H9 (cell line): ENCODE data around the gene TPGS1. TPM values are rescaled to one million over a fixed set of nuclear protein-coding genes. Genes with fewer than 3 reads are reported as not detected.

ENCODE experiments used
- DNase-seq: peaks from one replicate; pipeline ENCODE4 v3.0.0-alpha.2; 2017
- H2AFZ ChIP-seq: one replicate; pipeline ENCODE4 v1.6.1; 2013; ENCODE audit warnings: mild to moderate bottlenecking, low read length, control low read depth, moderate library complexity
- H2AK5ac ChIP-seq: 2 replicates; pipeline ENCODE4 v1.6.1; 2013; ENCODE audit warnings: low read length, control low read depth, mixed read lengths; ENCODE audit not compliant: insufficient read length
- H2BK120ac ChIP-seq: one replicate; pipeline ENCODE4 v1.6.1; 2013; ENCODE audit warnings: low read depth, mild to moderate bottlenecking, low read length, control low read depth, inconsistent platforms; ENCODE audit not compliant: poor library complexity, severe bottlenecking
- H2BK12ac ChIP-seq: 2 replicates; pipeline ENCODE4 v1.6.1; 2013; ENCODE audit warnings: low read length, control low read depth, mixed read lengths, low read depth; ENCODE audit not compliant: insufficient read length
- H2BK15ac ChIP-seq: 2 replicates; pipeline ENCODE4 v1.6.1; 2013; ENCODE audit warnings: low read depth, low read length, control low read depth
- H2BK20ac ChIP-seq: one replicate; pipeline ENCODE4 v1.6.1; 2013; ENCODE audit warnings: low read depth, mild to moderate bottlenecking, low read length, control low read depth, inconsistent platforms; ENCODE audit not compliant: poor library complexity, severe bottlenecking
- H2BK5ac ChIP-seq: 2 replicates; pipeline ENCODE4 v1.6.1; 2013; ENCODE audit warnings: low read length, control low read depth, mixed read lengths; ENCODE audit not compliant: insufficient read length
- H3K14ac ChIP-seq: 2 replicates; pipeline ENCODE4 v1.6.1; 2013; ENCODE audit warnings: low read length, control low read depth; ENCODE audit not compliant: insufficient read depth
- H3K18ac ChIP-seq: 2 replicates; pipeline ENCODE4 v1.6.1; 2013; ENCODE audit warnings: low read depth, mild to moderate bottlenecking, mixed read lengths, low read length, control low read depth; ENCODE audit not compliant: insufficient read length
- H3K23ac ChIP-seq: 2 replicates; pipeline ENCODE4 v1.6.1; 2013; ENCODE audit warnings: low read length, control low read depth, mixed read lengths, low read depth; ENCODE audit not compliant: insufficient read length
- H3K23me2 ChIP-seq: 2 replicates; pipeline ENCODE4 v1.6.1; 2013; ENCODE audit warnings: low read depth, mild to moderate bottlenecking, mixed read lengths, low read length, control low read depth; ENCODE audit not compliant: insufficient read length, poor library complexity, severe bottlenecking
- H3K27ac ChIP-seq: 2 replicates; pipeline ENCODE4 v1.5.1; 2013; ENCODE audit warnings: low read length, control low read depth, mixed read lengths, low read depth; ENCODE audit not compliant: insufficient read length
- H3K27me3 ChIP-seq: 2 replicates; pipeline ENCODE4 v1.6.1; 2013; ENCODE audit warnings: low read length, control low read depth, inconsistent platforms; ENCODE audit not compliant: insufficient read depth
- H3K4ac ChIP-seq: 2 replicates; pipeline ENCODE4 v1.6.1; 2013; ENCODE audit warnings: low read depth, mild to moderate bottlenecking, control low read depth, inconsistent platforms, low read length, moderate library complexity
- H3K4me1 ChIP-seq: 2 replicates; pipeline ENCODE4 v1.6.1; 2013; ENCODE audit warnings: low read length, control low read depth, inconsistent platforms; ENCODE audit not compliant: insufficient read depth
- H3K4me2 ChIP-seq: 2 replicates; pipeline ENCODE4 v1.6.1; 2013; ENCODE audit warnings: low read length, control low read depth, mixed read lengths; ENCODE audit not compliant: insufficient read length, insufficient read depth
- H3K56ac ChIP-seq: 2 replicates; pipeline ENCODE4 v1.6.1; 2013; ENCODE audit warnings: low read depth, mild to moderate bottlenecking, mixed read lengths, low read length, control low read depth; ENCODE audit not compliant: insufficient read length
- H3K79me1 ChIP-seq: 2 replicates; pipeline ENCODE4 v1.6.1; 2013; ENCODE audit warnings: low read depth, mild to moderate bottlenecking, moderate library complexity, low read length, control low read depth, inconsistent platforms; ENCODE audit not compliant: insufficient read depth, poor library complexity, severe bottlenecking
- H3K79me2 ChIP-seq: 2 replicates; pipeline ENCODE4 v1.6.1; 2013; ENCODE audit warnings: low read length, control low read depth, inconsistent platforms; ENCODE audit not compliant: insufficient read depth
- H3K9ac ChIP-seq: 2 replicates; pipeline ENCODE4 v1.6.1; 2013; ENCODE audit warnings: low read length, control low read depth, mixed read lengths; ENCODE audit not compliant: insufficient read length; ENCODE audit errors: extremely low read depth
- H3K9me3 ChIP-seq: one replicate; pipeline ENCODE4 v1.6.1; 2013; ENCODE audit warnings: low read depth, low read length, inconsistent platforms; ENCODE audit not compliant: control insufficient read depth
- H3T11ph ChIP-seq: one replicate; pipeline ENCODE4 v1.6.1; 2013; ENCODE audit warnings: mild to moderate bottlenecking, low read length, control low read depth, inconsistent platforms
- H4K20me1 ChIP-seq: one replicate; pipeline ENCODE4 v1.6.1; 2013; ENCODE audit not compliant: control insufficient read depth, insufficient read length, insufficient read depth
- H4K5ac ChIP-seq: 2 replicates; pipeline ENCODE4 v1.6.1; 2013; ENCODE audit warnings: low read depth, mild to moderate bottlenecking, mixed read lengths, low read length, control low read depth; ENCODE audit not compliant: insufficient read length
- H4K8ac ChIP-seq: replicated peaks from 2 replicates; pipeline ENCODE4 v1.6.1; 2013; ENCODE audit warnings: low read length, control low read depth, mixed read lengths, low read depth; ENCODE audit not compliant: insufficient read length
- H4K91ac ChIP-seq: 2 replicates; pipeline ENCODE4 v1.6.1; 2013; ENCODE audit warnings: low read depth, mild to moderate bottlenecking, moderate library complexity, mixed read lengths, low read length, control low read depth; ENCODE audit not compliant: insufficient read length
- H3K27ac Mint-ChIP-seq, 3 experiments: 2 replicates in 2 of 3; 3 replicates in 1 of 3; pipeline ENCODE4 v1.8.0; 2020 to 2021; ENCODE audit warnings: mixed read lengths in 3 of 3, mild to moderate bottlenecking in 1 of 3, moderate library complexity in 1 of 3
- H3K27me3 Mint-ChIP-seq: 2 replicates; pipeline ENCODE4 v1.8.0; 2021; ENCODE audit warnings: low read depth, mild to moderate bottlenecking, moderate library complexity, mixed read lengths
- H3K36me3 Mint-ChIP-seq, 3 experiments: 2 replicates in 2 of 3; 3 replicates in 1 of 3; pipeline ENCODE4 v1.8.0; 2020 to 2021; ENCODE audit warnings: low read depth in 3 of 3, mixed read lengths in 3 of 3; ENCODE audit not compliant: insufficient read depth in 1 of 3
- H3K4me1 Mint-ChIP-seq, 2 experiments: 2 replicates each; pipeline ENCODE4 v1.8.0; 2020; ENCODE audit warnings: mixed read lengths in 2 of 2
- H3K4me3 Mint-ChIP-seq, 2 experiments: 2 replicates in 1 of 2; 3 replicates in 1 of 2; pipeline ENCODE4 v1.8.0; 2020 to 2021; ENCODE audit warnings: mild to moderate bottlenecking in 2 of 2, mixed read lengths in 2 of 2, moderate library complexity in 1 of 2
- H3K9me3 Mint-ChIP-seq, 2 experiments: 2 replicates in 1 of 2; 3 replicates in 1 of 2; pipeline ENCODE4 v1.8.0; 2020; ENCODE audit warnings: mild to moderate bottlenecking in 2 of 2, mixed read lengths in 2 of 2, moderate library complexity in 1 of 2
- CTCF ChIP-seq: fragments of 200-600 bp; sonication (generic); conservative IDR thresholded peaks from 3 replicates; pipeline ENCODE4 v1.8.0; 2021; ENCODE audit warnings: antibody characterized with exemption, mild to moderate bottlenecking
- WGBS: extraction: QIAGEN DNeasy Blood & Tissue Kit; methylation state at CpG from one replicate; pipeline ENCODE4 v1.1.7; 2013; ENCODE audit warnings: missing lambda C conversion rate, low lambda C conversion rate, mixed read lengths; ENCODE audit not compliant: insufficient read length; ENCODE audit errors: extremely low coverage; 5-methylcytosine and 5-hydroxymethylcytosine counted together
- total RNA-seq: library from RNA; stranded (reverse); gene quantifications from 2 replicates; pipeline ENCODE4 v1.2.1, GENCODE V29; 2021

Gene TPGS1
- total RNA-seq, 1 experiment from 2014 or later: 7.4 TPM

GRCh38 chr19:506404-507285 is 652 bp upstream of the TPGS1 start:
- Histone ChIP-seq H3T11ph (no peak overlapping the region), H4K91ac (no peak overlapping the region), H2BK15ac (no peak overlapping the region), H2BK12ac (no peak overlapping the region), H4K20me1 (peaks cover 2% of the 10 kb centered on the region), H3K4me1 (no peaks in the 10 kb centered on the region), H2AK5ac (no peak overlapping the region), H4K8ac (no peak overlapping the region), H2BK5ac (peak overlapping the region; percentile 66), H3K27me3 (no peaks in the 10 kb centered on the region), H3K14ac (peak overlapping the region; percentile 84), H3K9ac (peak overlapping the region; percentile 56), H3K4ac (no peak overlapping the region), H4K5ac (peak overlapping the region; percentile 17), H3K18ac (peak overlapping the region; percentile 83), H3K79me2 (no peaks in the 10 kb centered on the region), H3K56ac (no peak overlapping the region), H3K27ac (peak overlapping the region; percentile 56), H3K4me2 (peak overlapping the region; percentile 80), H3K23ac (no peak overlapping the region), H3K23me2 (peaks cover 8% of the 10 kb centered on the region), H3K9me3 (no peaks in the 10 kb centered on the region), H2BK20ac (no peak overlapping the region), H2BK120ac (no peak overlapping the region), H3K79me1 (no peaks in the 10 kb centered on the region), H2AFZ (no peak overlapping the region)
- Mint-ChIP-seq H3K27me3 (peaks cover 20% of the 10 kb centered on the region), H3K36me3 (peaks cover 10 to 16% (median 10%) of the 10 kb centered on the region in 3 experiments; a peak in 6 of 7 replicates), H3K4me1 (peaks cover 21 to 24% of the 10 kb centered on the region in 2 experiments), H3K27ac (peak overlapping the region; percentile 99 to 100 (median 100)), H3K9me3 (peaks cover 5 to 7% of the 10 kb centered on the region in 2 experiments; a peak in 3 of 5 replicates), H3K4me3 (peak overlapping the region; percentile 74 to 94)
- peak; percentile 99 for TF ChIP-seq CTCF
- peak; percentile 98 for DNase-seq
- WGBS: no CpG with 5 or more reads among the region's 48 CpGs
